ENCODE results near the gene CFAP53.

DNA sequence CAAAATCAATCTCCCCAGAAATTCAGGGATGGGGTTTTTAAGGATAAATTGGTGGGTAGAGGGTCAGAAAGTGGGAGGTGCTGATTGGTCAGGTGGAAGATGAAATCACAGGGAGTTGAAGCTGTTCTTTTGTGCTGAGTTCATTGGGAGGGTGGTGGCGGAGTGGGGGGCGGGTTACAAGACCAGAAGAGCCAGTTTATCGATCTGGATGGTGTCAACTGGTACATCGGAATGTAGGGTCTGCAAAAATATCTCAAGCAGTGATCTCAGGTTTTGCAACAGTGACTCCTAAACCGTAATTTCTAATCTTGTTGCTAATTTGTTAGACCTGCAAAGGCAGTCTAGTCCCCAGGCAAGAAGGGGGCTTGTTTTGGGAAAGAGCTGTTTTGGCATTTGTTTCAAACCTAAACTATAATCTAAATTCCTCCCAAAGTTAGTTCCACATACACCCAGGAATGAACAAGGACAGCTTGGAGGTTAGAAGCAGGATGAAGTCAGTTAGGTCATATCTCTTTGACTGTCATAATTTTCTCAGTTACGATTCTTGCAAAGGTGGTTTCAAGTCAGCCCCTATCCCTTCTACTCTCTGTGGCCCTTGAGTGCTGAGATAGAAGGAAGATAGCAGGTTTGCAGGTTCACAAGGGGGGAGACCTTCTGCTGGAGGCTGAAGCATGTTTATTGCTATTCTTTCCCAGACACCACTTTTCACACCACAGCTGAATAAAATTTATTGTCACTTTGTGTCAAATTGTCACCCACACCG, 33.5 kb upstream of the CFAP53 start:
- TF ChIP-seq TCF12 (IDR thresholded peaks at IDR 0.05) (no peak), POLR2AphosphoS5 (IDR thresholded peaks at IDR 0.05; ENCODE audit: low read depth, low read length) (no peak), NFIC (IDR thresholded peaks at IDR 0.05; ENCODE audit: borderline replicate concordance) (no peak), CTCF (IDR thresholded peaks at IDR 0.05) (no peak), EZH2phosphoT487 (IDR thresholded peaks at IDR 0.05; ENCODE audit: borderline replicate concordance, low read depth) (no peak), TAF1 (IDR thresholded peaks at IDR 0.05; ENCODE audit: borderline replicate concordance, low read depth, low read length) (no peak), RAD21 (IDR thresholded peaks at IDR 0.05; ENCODE audit: low read length) (no peak), REST (IDR thresholded peaks at IDR 0.05; ENCODE audit: low read depth, low read length) (no peak), CHD2 (IDR thresholded peaks at IDR 0.05; ENCODE audit: low read length, partially characterized antibody) (no peak), YY1 (IDR thresholded peaks at IDR 0.05; ENCODE audit: low read depth) (no peak), FOSL2 (IDR thresholded peaks at IDR 0.05; ENCODE audit: borderline replicate concordance, low read depth) (no peak), ELF1 (IDR thresholded peaks at IDR 0.05) (no peak)
- TF ChIP-seq, protein P1, sequence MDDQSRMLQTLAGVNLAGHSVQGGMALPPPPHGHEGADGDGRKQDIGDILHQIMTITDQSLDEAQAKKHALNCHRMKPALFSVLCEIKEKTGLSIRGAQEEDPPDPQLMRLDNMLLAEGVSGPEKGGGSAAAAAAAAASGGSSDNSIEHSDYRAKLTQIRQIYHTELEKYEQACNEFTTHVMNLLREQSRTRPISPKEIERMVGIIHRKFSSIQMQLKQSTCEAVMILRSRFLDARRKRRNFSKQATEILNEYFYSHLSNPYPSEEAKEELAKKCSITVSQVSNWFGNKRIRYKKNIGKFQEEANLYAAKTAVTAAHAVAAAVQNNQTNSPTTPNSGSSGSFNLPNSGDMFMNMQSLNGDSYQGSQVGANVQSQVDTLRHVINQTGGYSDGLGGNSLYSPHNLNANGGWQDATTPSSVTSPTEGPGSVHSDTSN (IDR thresholded peaks at IDR 0.05): no peak
- TF ChIP-seq, protein P2, sequence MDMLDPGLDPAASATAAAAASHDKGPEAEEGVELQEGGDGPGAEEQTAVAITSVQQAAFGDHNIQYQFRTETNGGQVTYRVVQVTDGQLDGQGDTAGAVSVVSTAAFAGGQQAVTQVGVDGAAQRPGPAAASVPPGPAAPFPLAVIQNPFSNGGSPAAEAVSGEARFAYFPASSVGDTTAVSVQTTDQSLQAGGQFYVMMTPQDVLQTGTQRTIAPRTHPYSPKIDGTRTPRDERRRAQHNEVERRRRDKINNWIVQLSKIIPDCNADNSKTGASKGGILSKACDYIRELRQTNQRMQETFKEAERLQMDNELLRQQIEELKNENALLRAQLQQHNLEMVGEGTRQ (IDR thresholded peaks at IDR 0.05; ENCODE audit: borderline replicate concordance, low read depth, low read length): no peak
